Amygdala (tissue), 56 donors: ENCODE data around the gene ZMYM4.
A peak's percentile ranks its signal among the peaks of the same experiment; 100 is the strongest.

Experiments
- DNase-seq, 56 donors: peaks; one replicate each; lab custom pipeline; 2025; lab: John Stamatoyannopoulos, UW

The ZMYM4 gene

DNA sequence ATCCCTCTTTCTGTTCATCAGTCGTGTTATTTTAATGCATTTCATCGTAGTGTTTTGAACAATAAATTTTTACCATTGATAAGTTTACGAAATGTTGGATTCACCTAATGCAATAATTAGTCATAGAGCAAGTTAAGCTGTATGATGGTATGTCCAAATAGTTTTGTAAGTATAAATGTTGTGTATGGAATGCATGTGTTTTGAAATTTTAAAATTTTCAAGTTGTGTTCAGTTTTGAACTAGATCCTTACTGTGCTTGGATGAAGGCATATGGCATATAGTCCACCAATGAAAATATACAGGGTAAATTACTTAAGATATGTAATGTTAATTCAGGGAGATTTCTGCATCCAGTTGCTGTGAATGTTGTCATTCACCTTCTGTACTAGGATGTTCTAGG lies 2.3 kb downstream of the ZMYM4 start:
- no peak for DNase-seq

DNA sequence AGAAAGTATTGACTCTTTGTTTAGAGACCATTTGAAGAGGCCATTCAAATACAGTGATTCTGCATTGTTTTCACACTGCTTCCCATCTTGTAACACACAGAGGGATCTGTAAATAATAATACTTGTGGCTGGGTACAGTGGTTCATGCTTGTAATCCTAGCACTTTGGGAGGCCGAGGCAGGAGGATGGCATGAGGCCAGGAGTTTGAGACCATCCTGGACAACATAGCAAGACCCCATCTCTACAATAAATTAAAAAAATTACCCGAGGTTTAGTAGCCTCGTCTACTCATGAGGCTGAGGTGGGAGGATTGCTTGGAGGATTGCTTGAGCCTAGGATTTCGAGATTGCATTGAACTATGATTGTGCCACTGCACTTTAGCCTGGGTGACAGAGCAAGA lies 5.7 kb downstream of the ZMYM4 start:
- no peak for DNase-seq

DNA sequence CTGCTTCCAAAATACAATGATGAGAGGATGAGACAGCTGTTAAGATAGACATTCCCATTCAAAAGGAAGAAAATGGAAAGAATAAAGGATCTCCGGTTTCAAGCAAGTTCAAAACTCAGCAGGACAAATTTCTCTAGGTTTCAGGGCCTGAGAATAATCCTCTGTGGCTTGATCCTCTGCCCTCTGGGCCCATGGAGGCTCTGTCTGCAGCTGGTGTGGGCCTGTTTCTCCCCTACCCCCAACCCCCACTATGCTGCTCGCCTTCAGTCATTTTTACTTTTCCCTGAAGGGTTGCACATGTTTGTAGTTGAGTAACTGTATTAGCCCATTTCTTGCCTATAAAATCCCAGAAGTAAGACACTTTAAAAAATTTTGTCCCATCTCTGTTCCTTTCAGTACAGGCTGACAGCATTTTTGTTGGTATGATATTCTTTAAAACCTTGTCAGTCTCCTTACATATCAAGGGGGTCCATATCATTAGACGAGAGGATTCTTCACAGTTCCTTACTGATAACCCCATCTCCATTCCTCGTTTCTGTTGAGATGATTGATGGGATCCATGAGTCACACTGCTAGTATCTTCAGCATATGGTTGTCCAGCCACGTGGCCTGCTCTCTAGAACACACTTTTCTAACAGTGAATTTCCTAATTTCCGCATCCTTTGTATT lies 10.5 kb downstream of the ZMYM4 start:
- DNase-seq: no peak

DNA sequence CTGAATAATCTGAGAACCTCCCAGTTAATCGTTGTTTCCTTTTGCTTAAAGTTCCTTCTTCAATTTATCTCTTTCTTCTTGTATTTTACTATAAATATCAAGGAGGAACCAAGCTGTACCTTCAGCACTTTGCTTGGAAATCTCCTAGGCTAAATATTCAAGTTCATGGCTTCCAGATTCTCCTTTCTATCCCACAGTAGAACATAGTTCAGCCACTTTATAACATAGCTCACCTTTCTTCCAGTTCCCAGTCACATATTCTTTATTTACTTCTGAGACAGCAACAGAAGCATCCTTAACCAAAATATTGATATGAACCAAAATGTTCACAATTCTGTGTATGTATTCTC lies 11.0 kb downstream of the ZMYM4 start:
- DNase-seq: no peak

DNA sequence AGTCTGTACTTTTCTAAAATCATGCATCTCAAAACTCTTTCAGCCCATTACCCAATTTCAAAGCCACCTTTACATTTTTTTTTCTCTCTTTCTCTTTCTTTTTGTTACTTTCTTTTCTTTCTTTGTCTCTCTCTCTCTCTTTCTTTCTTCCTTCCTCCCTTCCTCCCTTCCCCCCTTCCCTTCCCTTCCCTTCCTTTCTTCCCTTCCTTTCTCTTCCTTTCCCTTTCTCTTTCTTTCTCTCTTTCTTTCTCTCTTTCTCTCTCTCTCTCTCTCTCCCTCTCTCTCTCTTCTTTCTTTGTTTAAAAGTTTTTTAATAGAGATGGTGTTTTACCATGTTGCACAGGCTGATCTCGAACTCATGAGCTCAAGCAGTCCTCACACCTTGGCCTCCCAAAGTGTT lies 11.5 kb downstream of the ZMYM4 start:
- no peak for DNase-seq

DNA sequence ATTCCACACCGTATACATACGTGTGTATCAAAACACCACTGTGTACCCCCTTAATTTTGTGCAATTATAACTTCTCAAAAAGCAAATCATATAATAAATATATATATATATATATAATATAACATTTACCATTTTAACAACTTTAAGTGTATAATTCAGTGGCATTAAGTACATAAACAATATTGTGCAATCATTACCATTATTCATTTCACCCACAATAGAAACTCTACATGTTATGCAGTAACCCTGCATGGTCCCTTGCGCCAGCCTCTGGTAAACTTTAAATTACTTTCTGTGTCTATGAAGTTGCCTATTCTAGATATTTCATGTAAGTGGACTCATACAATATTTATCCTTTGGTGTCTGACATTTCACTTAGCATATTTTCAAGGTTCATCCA lies 13.1 kb downstream of the ZMYM4 start:
- no peak for DNase-seq

DNA sequence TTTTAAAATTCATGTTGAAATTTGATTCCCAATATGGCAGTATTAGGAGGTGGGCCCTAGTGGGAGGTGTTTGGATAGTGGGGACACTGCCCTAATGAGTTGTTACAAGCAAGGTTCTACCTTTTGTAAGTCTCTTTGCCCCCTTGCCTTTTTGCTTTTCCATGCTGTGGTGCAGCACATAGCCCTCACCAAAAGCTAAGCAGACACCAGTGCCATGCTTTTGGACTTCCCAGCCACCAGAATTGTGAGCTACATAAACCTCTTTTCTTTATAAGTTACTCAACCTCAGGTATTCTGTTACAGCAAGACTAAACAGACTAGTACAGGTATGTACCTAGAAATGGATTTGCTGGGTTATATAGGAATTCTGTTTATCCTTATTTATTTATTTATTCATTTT lies 13.7 kb downstream of the ZMYM4 start:
- DNase-seq: no peak

DNA sequence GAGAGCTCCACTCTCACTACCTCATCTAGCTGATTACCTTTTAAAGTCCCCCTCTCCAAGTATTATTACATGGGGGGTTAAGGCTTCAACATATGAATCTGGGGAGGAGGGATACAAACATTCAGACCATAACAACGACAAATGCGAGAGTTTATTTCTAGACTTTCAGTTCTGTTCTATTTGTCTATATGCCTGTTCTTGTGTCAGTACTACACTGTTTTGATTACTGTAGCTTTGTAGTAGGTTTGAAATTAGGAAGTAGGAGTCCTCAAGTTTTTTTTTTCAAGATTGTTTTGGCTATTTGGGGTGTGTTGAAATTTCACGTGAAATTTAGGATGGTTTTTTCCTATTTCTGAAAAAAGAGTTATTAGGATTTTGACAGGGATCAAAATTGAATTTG lies 16.3 kb downstream of the ZMYM4 start:
- DNase-seq: no peak

DNA sequence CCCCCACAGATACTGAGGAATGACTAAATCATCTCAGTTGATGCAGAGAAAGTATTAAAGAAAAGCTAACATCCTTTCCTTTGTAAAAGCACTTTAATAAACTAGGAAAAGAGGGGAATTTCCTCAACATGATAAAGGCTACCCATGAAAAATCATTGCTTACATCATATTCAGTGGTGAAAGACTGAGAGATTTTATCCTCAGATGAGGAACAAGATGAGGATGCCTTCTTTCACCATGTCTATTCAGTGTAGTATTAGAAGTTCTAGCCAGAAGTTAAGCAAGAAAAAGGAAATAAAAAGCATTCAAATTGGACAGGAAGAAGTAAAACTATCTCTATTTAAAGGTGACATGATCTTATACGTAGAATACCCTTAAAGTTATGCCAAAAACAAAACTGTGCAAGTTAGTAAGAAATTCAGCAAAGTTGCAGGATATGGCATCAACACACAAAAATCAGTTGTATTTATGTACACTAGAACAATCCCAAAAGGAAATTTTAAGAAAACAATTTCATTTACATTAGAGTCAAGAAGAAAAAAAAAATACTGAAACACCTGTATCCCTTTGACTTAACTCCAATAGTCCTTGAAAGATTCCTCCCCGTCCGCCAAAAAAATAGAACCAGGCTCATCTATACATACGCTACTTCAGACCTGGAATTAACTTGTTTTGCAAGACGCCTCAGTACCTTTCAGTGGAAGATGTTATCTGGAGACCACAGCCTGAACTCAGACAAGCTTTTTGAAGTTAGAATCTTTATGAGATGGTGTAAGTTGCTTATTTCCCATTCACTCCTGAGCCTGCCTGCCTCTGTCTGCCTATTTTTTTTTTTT lies 17.5 kb downstream of the ZMYM4 start:
- DNase-seq: no peak

DNA sequence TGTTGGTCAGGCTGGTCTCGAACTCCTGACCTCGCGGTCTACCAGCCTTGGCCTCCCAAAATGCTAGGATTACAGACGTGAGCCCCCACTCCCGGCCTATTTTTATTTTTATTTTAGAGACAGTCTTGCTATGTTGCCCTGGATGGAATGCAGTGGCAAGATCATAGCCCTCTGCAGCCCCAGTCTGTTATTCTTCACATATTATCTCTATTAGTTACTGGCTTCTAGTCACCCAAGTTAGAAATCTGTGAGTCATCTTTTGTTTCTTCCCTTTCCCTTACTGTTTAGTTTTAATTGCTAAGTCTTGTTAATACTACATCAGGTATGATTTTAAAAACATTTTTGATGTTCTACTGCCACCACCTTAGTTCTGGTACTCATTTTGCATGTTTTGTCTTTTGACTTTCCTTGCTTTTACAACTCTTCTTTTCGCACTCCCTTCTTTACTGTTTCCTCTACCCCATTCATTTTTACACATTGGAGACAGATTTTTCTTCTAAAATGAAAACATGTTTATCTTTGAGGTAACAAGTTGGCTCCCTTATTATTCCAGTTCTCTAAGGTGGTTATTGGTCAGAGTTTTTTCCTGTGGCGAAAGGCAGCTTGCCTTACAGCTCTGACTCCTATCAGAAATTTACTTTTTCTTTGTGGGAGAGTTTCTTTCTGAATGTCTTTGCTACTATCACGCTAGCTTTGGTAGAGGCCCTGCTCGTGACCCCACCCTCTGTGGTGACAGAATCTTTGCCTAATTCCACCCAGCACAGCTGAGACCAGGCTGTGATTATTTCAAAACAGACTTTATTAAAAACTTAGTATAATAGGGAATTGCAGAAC lies 19.5 kb downstream of the ZMYM4 start:
- DNase-seq: no peak

DNA sequence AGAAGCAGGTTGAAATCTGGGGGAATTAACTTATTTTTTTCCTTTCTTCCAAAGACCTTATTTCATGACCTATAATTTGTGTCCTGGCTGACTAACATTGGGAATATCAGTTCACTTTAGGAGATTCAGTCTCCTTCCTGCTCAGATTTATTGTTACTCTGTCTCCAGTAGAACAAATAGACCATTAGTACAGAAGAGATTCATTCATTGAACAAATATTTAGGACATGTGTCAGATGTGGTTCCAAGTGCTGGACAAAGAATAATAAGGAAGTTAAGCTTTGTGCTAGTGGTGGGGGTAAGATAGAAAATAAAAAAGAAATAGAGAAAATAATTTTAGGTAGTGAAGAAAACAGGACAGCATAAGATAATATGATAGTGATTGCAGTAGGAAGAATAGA lies 20.3 kb downstream of the ZMYM4 start:
- no peak for DNase-seq

DNA sequence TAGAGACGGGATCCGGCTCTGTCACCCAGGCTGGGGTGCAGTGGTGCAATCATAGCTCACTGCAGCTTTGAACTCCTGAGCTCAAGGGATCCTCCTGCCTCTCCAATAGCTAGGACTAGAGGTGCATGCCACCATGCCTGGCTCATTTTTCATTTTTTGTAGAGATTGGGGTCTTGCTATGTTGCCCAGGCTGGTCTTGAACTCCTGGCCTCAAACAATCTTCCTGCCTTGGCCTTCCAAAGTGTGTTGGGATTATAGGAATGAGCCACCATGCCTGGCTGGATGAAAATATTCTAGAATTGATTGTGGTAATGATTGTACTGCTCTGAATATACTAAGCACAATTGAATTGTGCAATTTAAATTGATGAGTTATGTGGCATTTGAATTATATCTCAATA lies 21.9 kb downstream of the ZMYM4 start:
- DNase-seq: no peak

DNA sequence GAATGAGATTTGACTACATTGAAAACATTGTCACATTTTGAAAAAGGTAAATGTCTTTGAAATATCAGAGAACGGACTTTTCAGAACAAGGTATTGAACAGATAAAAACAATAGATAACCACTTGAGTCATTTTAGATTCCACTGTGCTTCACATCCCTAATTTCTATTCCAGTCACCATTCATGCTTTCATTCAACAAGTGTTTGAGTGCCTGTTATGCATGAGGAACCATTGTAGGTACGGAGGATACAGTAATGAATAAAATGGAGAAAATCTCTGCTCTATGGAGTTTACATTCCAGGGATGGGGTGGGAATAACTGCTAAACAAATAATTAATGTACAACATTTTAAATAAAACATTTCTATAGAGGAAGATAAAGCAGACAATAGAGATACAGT lies 26.3 kb downstream of the ZMYM4 start:
- DNase-seq: no peak

DNA sequence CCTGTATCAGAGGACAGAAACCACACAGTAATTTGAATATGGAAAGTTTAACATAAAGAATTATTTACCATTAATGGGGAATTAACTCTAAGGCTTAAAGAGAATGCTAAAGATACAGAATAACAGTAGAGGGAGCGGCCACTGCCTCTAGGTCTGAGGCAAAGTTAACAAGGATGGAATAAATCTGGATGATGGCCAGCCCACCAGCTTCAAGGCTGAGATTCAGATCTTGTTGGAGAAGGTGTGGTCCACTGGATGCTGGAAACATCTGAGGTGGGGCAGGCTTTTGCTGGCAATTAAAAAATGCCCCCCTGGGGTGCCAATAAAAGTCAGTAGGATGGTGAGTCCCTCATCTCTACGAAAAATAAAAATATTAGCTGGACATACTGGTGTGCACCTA lies 29.4 kb downstream of the ZMYM4 start:
- no peak for DNase-seq

DNA sequence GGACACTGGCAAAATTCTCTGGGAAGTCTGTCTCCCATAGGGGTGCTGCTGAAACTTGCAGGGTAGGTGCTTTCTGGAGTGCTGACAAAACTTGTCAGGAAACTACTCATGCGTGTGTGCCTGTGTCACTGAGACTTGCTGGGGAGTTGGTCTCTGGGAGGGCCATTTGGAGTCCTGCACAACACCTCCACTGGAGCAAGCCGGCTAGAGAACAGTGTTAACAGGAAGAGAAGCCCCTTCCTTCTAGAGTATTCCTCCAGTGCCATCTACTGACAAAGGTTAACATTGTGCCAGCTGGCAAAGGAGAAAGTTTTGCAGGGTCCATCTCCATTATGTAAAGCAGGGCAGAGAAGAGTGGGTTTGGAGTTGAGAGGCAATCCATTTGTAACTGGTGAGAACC lies 30.0 kb downstream of the ZMYM4 start:
- DNase-seq: peak in 18 of 56 donors; percentile 2 to 42 (median 5)

DNA sequence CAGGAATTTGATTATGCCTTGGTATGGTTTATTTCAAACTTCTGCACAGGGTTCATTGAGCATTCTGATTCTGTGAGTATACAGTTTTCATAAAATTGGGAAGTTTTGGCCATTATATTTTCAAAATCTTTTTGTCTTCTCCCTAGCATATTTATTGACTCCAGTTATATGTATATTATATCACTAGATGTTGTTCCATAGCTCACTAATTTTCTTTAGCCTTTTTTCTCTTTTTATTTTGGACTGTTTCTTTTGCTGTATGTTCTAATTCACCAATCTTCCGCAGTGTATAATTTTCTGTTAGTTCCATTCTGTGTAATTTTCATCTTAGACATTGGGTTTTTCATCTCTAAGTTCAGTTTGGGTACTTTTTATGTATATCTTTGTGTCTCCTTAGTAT lies 31.9 kb downstream of the ZMYM4 start:
- DNase-seq: no peak

DNA sequence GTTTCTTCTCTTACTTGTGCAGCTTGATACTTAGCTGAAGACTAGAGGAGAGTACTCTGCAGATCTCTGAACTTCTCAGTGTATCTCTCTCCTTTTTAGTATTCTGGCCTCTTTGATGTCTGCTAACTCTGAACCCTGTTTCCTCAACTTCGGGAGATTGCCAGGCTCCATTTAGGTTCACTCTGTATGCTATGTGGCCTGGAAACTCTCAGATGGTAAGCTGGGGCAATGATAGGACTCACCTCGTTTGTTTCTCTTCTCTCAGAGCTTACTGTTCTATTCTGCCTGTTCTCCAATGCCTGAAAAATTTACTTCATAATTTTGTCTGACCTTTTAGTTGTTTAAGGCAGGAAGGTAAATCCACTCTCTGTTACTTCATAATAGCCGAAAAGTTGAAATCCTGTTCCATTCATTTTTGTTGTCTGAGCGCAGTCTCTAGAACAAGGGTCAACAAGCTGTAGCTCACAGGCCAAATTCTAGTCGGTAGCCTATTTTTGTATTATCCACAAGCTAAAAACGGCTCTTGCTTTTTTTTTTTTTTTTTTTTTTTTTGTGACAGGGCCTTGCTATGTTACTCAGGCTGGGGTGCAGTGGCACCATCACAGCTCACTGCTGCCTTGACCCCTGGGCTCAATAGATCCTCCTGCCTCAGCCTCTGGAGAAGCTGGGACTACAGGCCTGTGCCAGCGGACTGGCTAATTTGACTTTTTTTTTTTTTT lies 33.3 kb downstream of the ZMYM4 start:
- DNase-seq: no peak

DNA sequence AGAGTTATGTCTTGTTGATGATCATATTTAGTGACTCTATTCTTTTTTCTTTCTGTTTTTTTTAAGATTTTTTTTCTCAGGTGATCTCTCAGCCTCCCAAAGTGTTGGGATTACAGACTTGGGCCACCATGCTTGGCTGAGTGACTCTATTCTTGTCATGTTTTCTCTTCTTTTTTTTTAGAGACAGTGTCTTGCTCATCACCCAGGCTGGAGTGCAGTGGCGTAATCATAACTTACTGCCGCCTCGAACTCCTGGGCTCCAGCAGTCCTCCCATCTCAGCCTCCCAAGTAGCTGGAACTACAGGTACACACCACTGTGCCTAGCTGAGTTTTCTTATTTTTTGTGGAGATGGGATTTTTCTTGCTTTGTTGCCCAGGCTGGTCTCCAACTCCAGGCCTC lies 36.9 kb downstream of the ZMYM4 start:
- DNase-seq: no peak

DNA sequence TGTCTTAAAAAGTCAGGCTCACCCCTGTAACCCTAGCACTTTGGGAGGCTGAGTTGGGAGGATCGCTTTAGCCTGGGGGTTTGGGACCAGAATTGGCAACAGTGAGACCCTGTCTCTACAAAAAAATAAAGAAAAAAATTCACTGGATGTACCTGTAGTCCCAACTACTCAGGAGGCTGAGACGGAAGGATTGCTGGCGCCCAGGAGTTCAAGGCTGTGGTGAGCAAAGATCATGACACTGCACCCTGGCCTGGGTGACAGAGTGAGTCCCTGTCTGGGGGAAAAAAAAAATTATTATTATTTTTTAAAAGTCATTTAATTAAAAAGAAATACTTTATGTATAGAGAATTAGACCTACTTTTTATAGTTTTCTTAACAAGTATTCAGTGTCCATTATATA lies 47.1 kb downstream of the ZMYM4 start:
- DNase-seq: no peak

DNA sequence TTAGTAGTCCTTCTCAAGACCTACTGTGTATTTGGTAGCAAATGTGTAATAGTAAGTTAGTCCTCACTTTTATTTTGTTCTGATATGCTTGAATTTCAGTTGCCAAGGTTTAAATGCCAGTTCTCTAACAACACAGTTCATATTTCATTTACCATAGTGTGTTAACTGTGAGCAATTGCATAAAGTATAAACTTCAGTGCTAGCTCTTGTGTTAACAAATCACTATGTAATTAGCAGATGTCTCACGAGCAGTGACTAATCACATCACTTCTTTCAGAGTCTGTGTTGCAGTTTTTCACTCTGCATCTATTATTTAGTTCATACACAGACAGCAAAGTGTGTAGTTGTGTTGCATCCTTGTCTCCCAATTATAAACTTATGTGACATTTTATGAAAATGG lies 47.8 kb downstream of the ZMYM4 start:
- no peak for DNase-seq
